Sigmoid colon (tissue), 4 donors: Measurements from ENCODE around the gene PGS1.

ENCODE experiments used
- EP300 ChIP-seq, 4 donors: sonication (generic); formaldehyde crosslinking; IDR thresholded peaks; one replicate each; pipeline ENCODE4 v1.6.1; 2017; ENCODE audit warnings: antibody characterized with exemption in 4 of 4
- POLR2A ChIP-seq, 2 donors: fragments of 450-650 bp; IDR thresholded peaks; one replicate each; pipeline ENCODE4 v1.6.1; 2016; ENCODE audit warnings: antibody characterized with exemption in 2 of 2, mild to moderate bottlenecking in 2 of 2, moderate library complexity in 2 of 2

- no peak for TF ChIP-seq POLR2A (IDR thresholded peaks at IDR 0.05)
- TF ChIP-seq EP300 (IDR thresholded peaks at IDR 0.05) = no peak
Measured at GRCh38 chr17:78412403-78412802, 34.0 kb downstream of the PGS1 start.
